Measurements from ENCODE around the gene WDR48.

GRCh38 chr3:39105687-39106063 is 53.9 kb downstream of the WDR48 start:
- TF ChIP-seq CTCF (IDR thresholded peaks at IDR 0.05) (no peak), POLR2A (IDR thresholded peaks at IDR 0.05) (no peak)
